B cell (primary cell): ENCODE results near the gene MLLT10. TPM values are rescaled to one million over a fixed set of nuclear protein-coding genes. Genes with fewer than 3 reads are reported as not detected.

Experiments
- ATAC-seq: fragments of 200-7000 bp; cut with Tn5 transposase; one replicate; pipeline ENCODE4 v1.10.0; 2021; ENCODE audit warnings: low read depth, mild to moderate bottlenecking, moderate number of reproducible peaks, moderate library complexity
- CTCF ChIA-PET: fragments of 350-600 bp; sonication (Branson Sonifier 250); formaldehyde crosslinking; loops from one replicate; lab custom pipeline; 2021; ENCODE audit warnings: antibody characterized with exemption, inconsistent platforms; lab: Charles Lee
- POLR2A ChIA-PET: fragments of 350-600 bp; sonication (Branson Sonifier 250); formaldehyde crosslinking; loops from one replicate; lab custom pipeline; 2021; ENCODE audit warnings: antibody characterized with exemption; lab: Charles Lee
- DNase-seq: peaks from one replicate; pipeline ENCODE4 v3.0.0; 2013
- H2AFZ ChIP-seq: 2 replicates; pipeline ENCODE4 v1.6.1; 2012; ENCODE audit warnings: mild to moderate bottlenecking, low read depth, low read length; ENCODE audit not compliant: insufficient read depth, poor library complexity, severe bottlenecking
- H3K27ac ChIP-seq, 2 donors: 1 replicate in 1 of 2; 2 replicates in 1 of 2; pipeline ENCODE4 v1.5.1; 2012 to 2013; ENCODE audit warnings: low read length in 2 of 2, mild to moderate bottlenecking in 2 of 2, moderate library complexity in 1 of 2
- H3K27me3 ChIP-seq, 4 experiments: fragments of 200-600 bp in 1 of 4; sonication (generic) in 1 of 4; replicated peaks in 1 of 4; 1 replicate in 2 of 4; 2 replicates in 2 of 4; pipeline versions ENCODE4 v1.6.1 to v1.7.0; 2013 to 2016; ENCODE audit warnings: low read length in 3 of 4, mild to moderate bottlenecking in 2 of 4, mixed read lengths in 1 of 4, moderate library complexity in 1 of 4; ENCODE audit not compliant: insufficient read depth in 4 of 4, control insufficient read depth in 3 of 4; ENCODE audit errors: control extremely low read depth in 1 of 4
- H3K36me3 ChIP-seq, 2 experiments: replicated peaks in 1 of 2; 1 replicate in 1 of 2; 2 replicates in 1 of 2; pipeline versions ENCODE4 v1.6.1 to v1.7.1; 2013; ENCODE audit warnings: low read length in 1 of 2; ENCODE audit not compliant: insufficient read depth in 2 of 2, control insufficient read depth in 1 of 2; ENCODE audit errors: control extremely low read depth in 1 of 2, extremely low read depth in 1 of 2
- H3K4me1 ChIP-seq, 2 donors: fragments of 200-600 bp in 1 of 2; sonication (generic) in 1 of 2; 1 replicate in 1 of 2; 2 replicates in 1 of 2; pipeline versions ENCODE4 v1.5.1 to v1.6.1; 2013 to 2017; ENCODE audit warnings: low read length in 2 of 2; ENCODE audit not compliant: control insufficient read depth in 2 of 2, insufficient read depth in 2 of 2
- H3K4me2 ChIP-seq: replicated peaks from 2 replicates; pipeline ENCODE3; 2012; ENCODE audit warnings: mild to moderate bottlenecking, low read depth, low read length; ENCODE audit not compliant: poor library complexity, severe bottlenecking
- H3K4me3 ChIP-seq, 5 experiments: fragments of 200-600 bp in 1 of 5; sonication (generic) in 1 of 5; 1 replicate in 3 of 5; 2 replicates in 2 of 5; pipeline versions ENCODE4 v1.5.1 to v1.7.0; 2011 to 2016; ENCODE audit warnings: low read length in 4 of 5, mild to moderate bottlenecking in 4 of 5, low read depth in 2 of 5, control low read depth in 1 of 5, moderate library complexity in 1 of 5; ENCODE audit not compliant: insufficient read depth in 1 of 5; ENCODE audit errors: control extremely low read depth in 1 of 5, extremely low read depth in 1 of 5
- H3K79me2 ChIP-seq: fragments of 200-600 bp; sonication (generic); one replicate; pipeline ENCODE4 v1.6.0; 2016; ENCODE audit warnings: low read length; ENCODE audit not compliant: control insufficient read depth, insufficient read depth
- H3K9ac ChIP-seq: fragments of 200-600 bp; sonication (generic); 2 replicates; pipeline ENCODE4 v1.6.1; 2017; ENCODE audit warnings: mild to moderate bottlenecking, low read length, moderate library complexity
- H3K9me3 ChIP-seq, 3 donors: one replicate each; pipeline versions ENCODE4 v1.6.1 to v1.7.1; 2013; ENCODE audit warnings: low read length in 2 of 3; ENCODE audit not compliant: control insufficient read depth in 2 of 3, insufficient read depth in 1 of 3; ENCODE audit errors: control extremely low read depth in 1 of 3
- H4K20me1 ChIP-seq: 2 replicates; pipeline ENCODE4 v1.6.0; 2012; ENCODE audit warnings: mild to moderate bottlenecking, low read length; ENCODE audit not compliant: insufficient read depth, control insufficient read depth, poor library complexity, severe bottlenecking
- H3K27ac Mint-ChIP-seq: one replicate; pipeline ENCODE4 v1.8.0; 2021; ENCODE audit warnings: mixed read lengths
- H3K27me3 Mint-ChIP-seq: one replicate; pipeline ENCODE4 v1.8.0; 2021; ENCODE audit warnings: mixed read lengths
- H3K4me1 Mint-ChIP-seq: one replicate; pipeline ENCODE4 v1.8.0; 2021; ENCODE audit warnings: mixed read lengths
- H3K4me3 Mint-ChIP-seq: one replicate; pipeline ENCODE4 v1.8.0; 2021; ENCODE audit warnings: mixed read lengths
- H3K9me3 Mint-ChIP-seq: one replicate; pipeline ENCODE4 v1.8.0; 2022; ENCODE audit warnings: mixed read lengths; ENCODE audit not compliant: insufficient read depth
- CTCF ChIP-seq: fragments of 200-600 bp; IDR thresholded peaks from one replicate; pipeline ENCODE4 v1.8.0; 2022; ENCODE audit warnings: antibody characterized with exemption, mild to moderate bottlenecking
- EZH2 ChIP-seq: IDR thresholded peaks from 2 replicates; pipeline ENCODE4 v1.6.1; 2012; ENCODE audit warnings: borderline replicate concordance, low read depth, mild to moderate bottlenecking, moderate library complexity, low read length; ENCODE audit not compliant: insufficient read depth, poor library complexity, severe bottlenecking
- WGBS: methylation state at CpG from one replicate; pipeline ENCODE4 v1.1.5; 2013; ENCODE audit warnings: missing lambda C conversion rate; ENCODE audit not compliant: insufficient coverage; 5-methylcytosine and 5-hydroxymethylcytosine counted together
- intact Hi-C: fragments of 100-400 bp; cut with micrococcal nuclease; formaldehyde crosslinking; loops from one replicate; pipeline ENCODE4 v1.10.0; 2022
- polyA plus RNA-seq: library from polyadenylated mRNA; depleted of rRNA; stranded (reverse); fragments of >200 nt; gene quantifications from 2 replicates; pipeline ENCODE4 v1.2.3, GENCODE V29; 2012
- total RNA-seq, 2 donors: library from RNA; stranded (reverse); fragments of 120-200 nt in 1 of 2; gene quantifications; 1 replicate in 1 of 2; 2 replicates in 1 of 2; pipeline versions ENCODE4 v1.2.3 to v1.2.4, GENCODE V29; 2013 to 2022

The MLLT10 gene
- total and polyA plus RNA-seq, 2 donors (not counting 1 experiment from before 2014, with no cell fraction given): 21.7 to 70.5 TPM

GRCh38 chr10:21509341-21510240 is 24.4 kb upstream of the MLLT10 start:
- Histone ChIP-seq H3K36me3 (no peaks in the 10 kb centered on the region), H3K9ac (no peak overlapping the region), H3K27ac (no peak overlapping the region), H3K27me3 (peaks cover 0 to 66% (median 40%) of the 10 kb centered on the region in 4 experiments), H3K4me3 (no peak overlapping the region), H3K4me2 (peak overlapping the region; percentile 56), H4K20me1 (no peaks in the 10 kb centered on the region), H2AFZ (peak overlapping the region; percentile 59), H3K79me2 (no peaks in the 10 kb centered on the region), H3K4me1 (peaks cover 8% of the 10 kb centered on the region in 2 donors), H3K9me3 (peaks cover 0 to 15% (median 0%) of the 10 kb centered on the region in 3 donors)
- H3K27me3 Mint-ChIP-seq: peaks cover 64% of the 10 kb centered on the region
- WGBS: 86% methylated on average over 55 of the region's 58 CpGs
- DNase-seq (no peak), ATAC-seq (no peak)
- no peak overlapping the region for H3K4me3 Mint-ChIP-seq
- intact Hi-C loops: no loop called here
- no peak overlapping the region for H3K27ac Mint-ChIP-seq
- ChIA-PET CTCF (interaction anchor here (0.6 to 1.5 kb wide), 2 partner anchors 14 to 167 kb away, joined by 3 to 6 read pairs; no protein-coding TSS in a partner anchor), POLR2A (no interaction called here)
- H3K4me1 Mint-ChIP-seq: no peaks in the 10 kb centered on the region
- H3K9me3 Mint-ChIP-seq: no peaks in the 10 kb centered on the region
- TF ChIP-seq EZH2 (no peak), CTCF (no peak)
